Activated T-cell treated with anti-CD3 and anti-CD28 coated beads for 1 hour (primary cell): Measurements from ENCODE around the gene FXN.

ENCODE experiments used
- DNase-seq: peaks from one replicate; pipeline ENCODE4 v3.0.0-alpha.2; 2020; ENCODE audit warnings: low read depth

FXN gene

GRCh38 chr9:69141851-69142250 is 106.3 kb downstream of the FXN start:
- DNase-seq = no peak

- DNase-seq = no peak
Observed at GRCh38 chr9:69143291-69143690, 107.7 kb downstream of the FXN start.

GRCh38 chr9:69145144-69145715 is 109.7 kb downstream of the FXN start:
- no peak for DNase-seq

GRCh38 chr9:69147041-69147834 is 111.7 kb downstream of the FXN start:
- DNase-seq = no peak

GRCh38 chr9:69149321-69149807 is 113.8 kb downstream of the FXN start:
- no peak for DNase-seq
